A549 (cell line): ENCODE results near the gene KCNJ6.
"Not testable (repeated sequence)": the region's sequence is repeated elsewhere in the genome, so short reads cannot be mapped to it uniquely, and the experiment has no call there.

Source experiments
- BHLHE40 ChIP-seq: IDR thresholded peaks from 2 replicates; pipeline ENCODE4 v1.6.1; 2012; ENCODE audit warnings: low read depth, low read length, inconsistent platforms
- CHD2 ChIP-seq: fragments of 150-350 bp; IDR thresholded peaks from 2 replicates; pipeline ENCODE4 v1.6.1; 2014; ENCODE audit warnings: low read length; ENCODE audit not compliant: partially characterized antibody
- EP300 ChIP-seq, 2 experiments: fragments of >200 bp; sonication (Bioruptor Twin); formaldehyde crosslinking; IDR thresholded peaks; 2 replicates in 1 of 2; 3 replicates in 1 of 2; pipeline ENCODE4 v1.6.1; 2016 to 2017
- ESRRA ChIP-seq: fragments of 150-350 bp; IDR thresholded peaks from 2 replicates; pipeline ENCODE4 v1.6.1; 2014; ENCODE audit warnings: mild to moderate bottlenecking, low read length, borderline replicate concordance
- JUN ChIP-seq, 2 experiments: fragments of >200 bp; sonication (Bioruptor Twin); formaldehyde crosslinking; IDR thresholded peaks; 2 replicates in 1 of 2; 3 replicates in 1 of 2; pipeline ENCODE4 v1.6.1; 2016 to 2017
- MAX ChIP-seq: IDR thresholded peaks from 2 replicates; pipeline ENCODE4 v1.6.1; 2012
- PHF8 ChIP-seq: fragments of 200-600 bp; sonication (generic); IDR thresholded peaks from 2 replicates; pipeline ENCODE4 v1.6.1; 2016; ENCODE audit warnings: low read depth, mild to moderate bottlenecking, antibody characterized with exemption, moderate library complexity, borderline replicate concordance
- POLR2A ChIP-seq: IDR thresholded peaks from 2 replicates; pipeline ENCODE4 v1.6.1; 2012; ENCODE audit warnings: mild to moderate bottlenecking, low read length
- RAD21 ChIP-seq, 2 experiments: fragments of >200 bp in 1 of 2; sonication (Bioruptor Twin) in 1 of 2; formaldehyde crosslinking in 1 of 2; IDR thresholded peaks in 1 of 2; conservative IDR thresholded peaks in 1 of 2; 2 replicates in 1 of 2; 3 replicates in 1 of 2; pipeline ENCODE4 v1.6.1; 2012 to 2018; ENCODE audit warnings: inconsistent platforms in 1 of 2
- TF ChIP-seq, protein P1 (sequence below): fragments of >200 bp; sonication (Bioruptor Twin); formaldehyde crosslinking; IDR thresholded peaks from 3 replicates; pipeline ENCODE4 v1.5.1; 2016
- TF ChIP-seq, protein P2 (sequence below): fragments of 250-450 bp; sonication (Bioruptor Pico); IDR thresholded peaks from 2 replicates; pipeline ENCODE4 v1.5.0; 2021; ENCODE audit warnings: mild to moderate bottlenecking, moderate library complexity, borderline replicate concordance

DNA sequence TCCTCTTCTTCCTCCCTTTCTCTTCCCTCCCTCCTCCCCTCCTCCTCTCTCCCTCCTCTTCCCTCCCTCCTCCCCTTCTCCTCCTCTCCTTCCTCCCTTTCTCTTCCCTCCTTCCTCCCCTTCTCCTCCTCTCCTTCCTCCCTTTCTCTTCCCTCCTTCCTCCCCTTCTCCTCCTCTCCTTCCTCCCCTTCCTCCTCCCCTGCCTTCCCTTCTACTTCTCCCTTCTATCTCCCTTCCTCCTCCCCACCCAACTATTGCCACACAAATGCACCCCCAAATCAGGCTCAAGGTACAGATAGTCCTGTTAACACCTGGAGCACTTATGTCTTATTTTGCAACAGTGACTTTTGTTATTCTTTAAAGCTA is 203.7 kb downstream of the KCNJ6 start:
- not testable (repeated sequence) for TF ChIP-seq CHD2; JUN (IDR thresholded peaks at IDR 0.05); ESRRA; RAD21 (conservative IDR thresholded peaks at IDR 0.05 in 1 of 2, IDR thresholded peaks at IDR 0.05 in 1 of 2); MAX; EP300 (IDR thresholded peaks at IDR 0.05); POLR2A; BHLHE40; PHF8
- TF ChIP-seq, protein P1, sequence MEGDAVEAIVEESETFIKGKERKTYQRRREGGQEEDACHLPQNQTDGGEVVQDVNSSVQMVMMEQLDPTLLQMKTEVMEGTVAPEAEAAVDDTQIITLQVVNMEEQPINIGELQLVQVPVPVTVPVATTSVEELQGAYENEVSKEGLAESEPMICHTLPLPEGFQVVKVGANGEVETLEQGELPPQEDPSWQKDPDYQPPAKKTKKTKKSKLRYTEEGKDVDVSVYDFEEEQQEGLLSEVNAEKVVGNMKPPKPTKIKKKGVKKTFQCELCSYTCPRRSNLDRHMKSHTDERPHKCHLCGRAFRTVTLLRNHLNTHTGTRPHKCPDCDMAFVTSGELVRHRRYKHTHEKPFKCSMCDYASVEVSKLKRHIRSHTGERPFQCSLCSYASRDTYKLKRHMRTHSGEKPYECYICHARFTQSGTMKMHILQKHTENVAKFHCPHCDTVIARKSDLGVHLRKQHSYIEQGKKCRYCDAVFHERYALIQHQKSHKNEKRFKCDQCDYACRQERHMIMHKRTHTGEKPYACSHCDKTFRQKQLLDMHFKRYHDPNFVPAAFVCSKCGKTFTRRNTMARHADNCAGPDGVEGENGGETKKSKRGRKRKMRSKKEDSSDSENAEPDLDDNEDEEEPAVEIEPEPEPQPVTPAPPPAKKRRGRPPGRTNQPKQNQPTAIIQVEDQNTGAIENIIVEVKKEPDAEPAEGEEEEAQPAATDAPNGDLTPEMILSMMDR, result not testable (repeated sequence)
- TF ChIP-seq, protein P2, sequence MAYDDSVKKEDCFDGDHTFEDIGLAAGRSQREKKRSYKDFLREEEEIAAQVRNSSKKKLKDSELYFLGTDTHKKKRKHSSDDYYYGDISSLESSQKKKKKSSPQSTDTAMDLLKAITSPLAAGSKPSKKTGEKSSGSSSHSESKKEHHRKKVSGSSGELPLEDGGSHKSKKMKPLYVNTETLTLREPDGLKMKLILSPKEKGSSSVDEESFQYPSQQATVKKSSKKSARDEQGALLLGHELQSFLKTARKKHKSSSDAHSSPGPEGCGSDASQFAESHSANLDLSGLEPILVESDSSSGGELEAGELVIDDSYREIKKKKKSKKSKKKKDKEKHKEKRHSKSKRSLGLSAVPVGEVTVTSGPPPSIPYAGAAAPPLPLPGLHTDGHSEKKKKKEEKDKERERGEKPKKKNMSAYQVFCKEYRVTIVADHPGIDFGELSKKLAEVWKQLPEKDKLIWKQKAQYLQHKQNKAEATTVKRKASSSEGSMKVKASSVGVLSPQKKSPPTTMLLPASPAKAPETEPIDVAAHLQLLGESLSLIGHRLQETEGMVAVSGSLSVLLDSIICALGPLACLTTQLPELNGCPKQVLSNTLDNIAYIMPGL (CRISPR knock-in tag), result not testable (repeated sequence)
